ENCODE data around the gene HNF4A.

The HNF4A gene

DNA sequence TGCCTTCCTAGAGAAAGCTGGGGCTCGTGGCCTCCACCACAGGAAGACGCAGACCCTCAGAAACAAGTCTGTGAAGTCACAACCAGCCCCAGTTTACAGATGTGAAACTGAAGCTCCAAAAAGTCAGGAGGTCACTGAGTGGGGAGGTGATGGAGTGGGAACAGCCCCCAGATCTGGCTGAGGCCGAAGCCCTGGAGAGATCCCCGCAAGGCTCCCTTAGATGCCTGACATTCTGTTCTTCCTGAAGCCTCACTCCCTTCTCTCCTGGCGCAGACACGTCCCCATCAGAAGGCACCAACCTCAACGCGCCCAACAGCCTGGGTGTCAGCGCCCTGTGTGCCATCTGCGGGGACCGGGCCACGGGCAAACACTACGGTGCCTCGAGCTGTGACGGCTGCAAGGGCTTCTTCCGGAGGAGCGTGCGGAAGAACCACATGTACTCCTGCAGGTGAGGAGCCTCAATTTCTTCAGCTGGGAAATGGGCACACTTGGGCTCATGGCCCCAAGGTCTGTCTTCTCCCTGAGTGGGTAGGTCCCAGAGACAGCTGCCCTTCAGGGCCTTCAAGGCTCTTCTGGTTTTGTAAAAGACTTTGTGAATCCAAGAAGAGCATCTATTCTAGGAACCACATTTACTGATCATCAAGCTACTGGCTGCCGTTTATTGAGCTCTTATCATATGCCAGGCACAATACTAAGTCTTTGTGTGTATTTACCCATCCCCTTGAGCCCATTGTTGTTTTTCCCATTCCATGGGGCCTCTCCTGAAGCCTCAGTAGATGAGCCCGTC, 50.5 kb downstream of the HNF4A start:
- no peak for TF ChIP-seq KLF9 (tag by site-specific recombination; IDR thresholded peaks at IDR 0.05; ENCODE audit: low read depth)
- no peak for TF ChIP-seq OVOL3 (tag by site-specific recombination; IDR thresholded peaks at IDR 0.05)
- TF ChIP-seq, protein P1, sequence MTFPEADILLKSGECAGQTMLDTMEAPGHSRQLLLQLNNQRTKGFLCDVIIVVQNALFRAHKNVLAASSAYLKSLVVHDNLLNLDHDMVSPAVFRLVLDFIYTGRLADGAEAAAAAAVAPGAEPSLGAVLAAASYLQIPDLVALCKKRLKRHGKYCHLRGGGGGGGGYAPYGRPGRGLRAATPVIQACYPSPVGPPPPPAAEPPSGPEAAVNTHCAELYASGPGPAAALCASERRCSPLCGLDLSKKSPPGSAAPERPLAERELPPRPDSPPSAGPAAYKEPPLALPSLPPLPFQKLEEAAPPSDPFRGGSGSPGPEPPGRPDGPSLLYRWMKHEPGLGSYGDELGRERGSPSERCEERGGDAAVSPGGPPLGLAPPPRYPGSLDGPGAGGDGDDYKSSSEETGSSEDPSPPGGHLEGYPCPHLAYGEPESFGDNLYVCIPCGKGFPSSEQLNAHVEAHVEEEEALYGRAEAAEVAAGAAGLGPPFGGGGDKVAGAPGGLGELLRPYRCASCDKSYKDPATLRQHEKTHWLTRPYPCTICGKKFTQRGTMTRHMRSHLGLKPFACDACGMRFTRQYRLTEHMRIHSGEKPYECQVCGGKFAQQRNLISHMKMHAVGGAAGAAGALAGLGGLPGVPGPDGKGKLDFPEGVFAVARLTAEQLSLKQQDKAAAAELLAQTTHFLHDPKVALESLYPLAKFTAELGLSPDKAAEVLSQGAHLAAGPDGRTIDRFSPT (tag by site-specific recombination; IDR thresholded peaks at IDR 0.05), result no peak
- TF ChIP-seq OSR2 (tag by site-specific recombination; IDR thresholded peaks at IDR 0.05), result no peak
- no peak for TF ChIP-seq ZNF624 (tag by site-specific recombination; IDR thresholded peaks at IDR 0.05)
- no peak for TF ChIP-seq ZNF132 (tag by site-specific recombination; IDR thresholded peaks at IDR 0.05; ENCODE audit: borderline replicate concordance)
- no peak for TF ChIP-seq ZNF133 (tag by site-specific recombination; IDR thresholded peaks at IDR 0.05)
- TF ChIP-seq, protein P2, sequence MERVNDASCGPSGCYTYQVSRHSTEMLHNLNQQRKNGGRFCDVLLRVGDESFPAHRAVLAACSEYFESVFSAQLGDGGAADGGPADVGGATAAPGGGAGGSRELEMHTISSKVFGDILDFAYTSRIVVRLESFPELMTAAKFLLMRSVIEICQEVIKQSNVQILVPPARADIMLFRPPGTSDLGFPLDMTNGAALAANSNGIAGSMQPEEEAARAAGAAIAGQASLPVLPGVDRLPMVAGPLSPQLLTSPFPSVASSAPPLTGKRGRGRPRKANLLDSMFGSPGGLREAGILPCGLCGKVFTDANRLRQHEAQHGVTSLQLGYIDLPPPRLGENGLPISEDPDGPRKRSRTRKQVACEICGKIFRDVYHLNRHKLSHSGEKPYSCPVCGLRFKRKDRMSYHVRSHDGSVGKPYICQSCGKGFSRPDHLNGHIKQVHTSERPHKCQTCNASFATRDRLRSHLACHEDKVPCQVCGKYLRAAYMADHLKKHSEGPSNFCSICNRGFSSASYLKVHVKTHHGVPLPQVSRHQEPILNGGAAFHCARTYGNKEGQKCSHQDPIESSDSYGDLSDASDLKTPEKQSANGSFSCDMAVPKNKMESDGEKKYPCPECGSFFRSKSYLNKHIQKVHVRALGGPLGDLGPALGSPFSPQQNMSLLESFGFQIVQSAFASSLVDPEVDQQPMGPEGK (tag by site-specific recombination; IDR thresholded peaks at IDR 0.05), result no peak
- no peak for TF ChIP-seq SALL2 (tag by site-specific recombination; IDR thresholded peaks at IDR 0.05; ENCODE audit: borderline replicate concordance)
- TF ChIP-seq, protein P3, sequence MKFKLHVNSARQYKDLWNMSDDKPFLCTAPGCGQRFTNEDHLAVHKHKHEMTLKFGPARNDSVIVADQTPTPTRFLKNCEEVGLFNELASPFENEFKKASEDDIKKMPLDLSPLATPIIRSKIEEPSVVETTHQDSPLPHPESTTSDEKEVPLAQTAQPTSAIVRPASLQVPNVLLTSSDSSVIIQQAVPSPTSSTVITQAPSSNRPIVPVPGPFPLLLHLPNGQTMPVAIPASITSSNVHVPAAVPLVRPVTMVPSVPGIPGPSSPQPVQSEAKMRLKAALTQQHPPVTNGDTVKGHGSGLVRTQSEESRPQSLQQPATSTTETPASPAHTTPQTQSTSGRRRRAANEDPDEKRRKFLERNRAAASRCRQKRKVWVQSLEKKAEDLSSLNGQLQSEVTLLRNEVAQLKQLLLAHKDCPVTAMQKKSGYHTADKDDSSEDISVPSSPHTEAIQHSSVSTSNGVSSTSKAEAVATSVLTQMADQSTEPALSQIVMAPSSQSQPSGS (tag by site-specific recombination; IDR thresholded peaks at IDR 0.05; ENCODE audit: low read depth), result no peak
- no peak for TF ChIP-seq ZNF184 (tag by site-specific recombination; IDR thresholded peaks at IDR 0.05)
- no peak for TF ChIP-seq ZNF561 (tag by site-specific recombination; IDR thresholded peaks at IDR 0.05; ENCODE audit: borderline replicate concordance)
- no peak for TF ChIP-seq SCRT2 (tag by site-specific recombination; IDR thresholded peaks at IDR 0.05)
- POLR2A ChIA-PET, result no interaction called here
- Histone ChIP-seq H3K9me3 (ENCODE audit: control insufficient read depth, insufficient read depth, low read depth, low read length) (no peaks in the 10 kb centered on the region), H3K4me3 (ENCODE audit: low read depth, low read length) (no peak overlapping the region), H3K36me3 (ENCODE audit: control insufficient read depth in 2 of 2, insufficient read depth in 1 of 2, low read length in 2 of 2) (no peaks in the 10 kb centered on the region), H3K27ac (ENCODE audit: extremely low read depth, low read depth, low read length) (no peak overlapping the region), H3K4me1 (ENCODE audit: control insufficient read depth, insufficient read depth, low read length) (no peaks in the 10 kb centered on the region)
- CTCF ChIA-PET, result interaction anchor here (0.7 to 1.1 kb wide), 5 partner anchors 11 to 205 kb away, joined by 3 to 4 read pairs (median 4); no protein-coding TSS in a partner anchor

DNA sequence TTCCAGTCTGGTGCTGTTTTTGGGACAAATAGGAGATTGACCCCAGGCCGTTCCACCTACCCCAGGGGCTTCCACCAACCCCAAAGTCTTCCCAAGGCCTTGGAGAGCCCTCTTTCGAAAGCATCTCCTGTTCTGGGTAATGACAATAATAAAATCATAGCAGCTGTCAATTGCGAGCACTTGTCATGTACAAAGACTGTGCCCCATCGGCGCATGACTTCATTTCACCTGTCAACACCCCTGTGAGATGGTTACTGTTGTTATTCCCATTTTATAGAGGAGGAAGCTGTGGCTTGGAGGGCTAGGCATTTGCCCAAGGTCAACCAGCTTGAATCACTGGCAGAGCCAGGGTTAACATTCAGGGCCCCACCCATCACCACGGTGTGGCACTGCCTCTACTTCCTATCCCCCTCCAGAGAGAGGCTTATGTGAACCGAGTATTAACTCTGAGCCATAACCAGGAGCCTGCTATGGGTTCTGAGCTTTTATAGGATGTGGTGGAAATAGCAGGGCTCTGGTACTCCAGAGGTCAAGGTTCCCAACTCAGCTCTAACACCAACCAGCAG, 51.2 kb downstream of the HNF4A start:
- no peak overlapping the region for H3K4me3 ChIP-seq (ENCODE audit: low read depth, low read length)
- H3K9me3 ChIP-seq (ENCODE audit: control insufficient read depth, insufficient read depth, low read depth, low read length), result no peaks in the 10 kb centered on the region
- TF ChIP-seq ZNF660 (tag by site-specific recombination; IDR thresholded peaks at IDR 0.05) (no peak), PRDM1 (tag by site-specific recombination; IDR thresholded peaks at IDR 0.05) (no peak)
- TF ChIP-seq, protein P4, sequence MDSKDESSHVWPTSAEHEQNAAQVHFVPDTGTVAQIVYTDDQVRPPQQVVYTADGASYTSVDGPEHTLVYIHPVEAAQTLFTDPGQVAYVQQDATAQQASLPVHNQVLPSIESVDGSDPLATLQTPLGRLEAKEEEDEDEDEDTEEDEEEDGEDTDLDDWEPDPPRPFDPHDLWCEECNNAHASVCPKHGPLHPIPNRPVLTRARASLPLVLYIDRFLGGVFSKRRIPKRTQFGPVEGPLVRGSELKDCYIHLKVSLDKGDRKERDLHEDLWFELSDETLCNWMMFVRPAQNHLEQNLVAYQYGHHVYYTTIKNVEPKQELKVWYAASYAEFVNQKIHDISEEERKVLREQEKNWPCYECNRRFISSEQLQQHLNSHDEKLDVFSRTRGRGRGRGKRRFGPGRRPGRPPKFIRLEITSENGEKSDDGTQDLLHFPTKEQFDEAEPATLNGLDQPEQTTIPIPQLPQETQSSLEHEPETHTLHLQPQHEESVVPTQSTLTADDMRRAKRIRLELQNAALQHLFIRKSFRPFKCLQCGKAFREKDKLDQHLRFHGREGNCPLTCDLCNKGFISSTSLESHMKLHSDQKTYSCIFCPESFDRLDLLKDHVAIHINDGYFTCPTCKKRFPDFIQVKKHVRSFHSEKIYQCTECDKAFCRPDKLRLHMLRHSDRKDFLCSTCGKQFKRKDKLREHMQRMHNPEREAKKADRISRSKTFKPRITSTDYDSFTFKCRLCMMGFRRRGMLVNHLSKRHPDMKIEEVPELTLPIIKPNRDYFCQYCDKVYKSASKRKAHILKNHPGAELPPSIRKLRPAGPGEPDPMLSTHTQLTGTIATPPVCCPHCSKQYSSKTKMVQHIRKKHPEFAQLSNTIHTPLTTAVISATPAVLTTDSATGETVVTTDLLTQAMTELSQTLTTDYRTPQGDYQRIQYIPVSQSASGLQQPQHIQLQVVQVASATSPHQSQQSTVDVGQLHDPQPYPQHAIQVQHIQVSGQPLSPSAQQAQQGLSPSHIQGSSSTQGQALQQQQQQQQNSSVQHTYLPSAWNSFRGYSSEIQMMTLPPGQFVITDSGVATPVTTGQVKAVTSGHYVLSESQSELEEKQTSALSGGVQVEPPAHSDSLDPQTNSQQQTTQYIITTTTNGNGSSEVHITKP (tag by site-specific recombination; IDR thresholded peaks at IDR 0.05), result peak; percentile 61
- no peaks in the 10 kb centered on the region for H3K4me1 ChIP-seq (ENCODE audit: control insufficient read depth, insufficient read depth, low read length)
- POLR2A ChIA-PET, result no interaction called here
- CTCF ChIA-PET, result interaction anchor here (0.8 to 1.1 kb wide), 3 partner anchors 17 to 46 kb away, joined by 3 to 4 read pairs (median 4); no protein-coding TSS in a partner anchor
- no peak overlapping the region for H3K27ac ChIP-seq (ENCODE audit: extremely low read depth, low read depth, low read length)
- no peaks in the 10 kb centered on the region for H3K36me3 ChIP-seq (ENCODE audit: control insufficient read depth in 2 of 2, insufficient read depth in 1 of 2, low read length in 2 of 2)
